ENCODE measurements around the gene ABI3. TPM values are rescaled to one million over a fixed set of nuclear protein-coding genes. Genes with fewer than 3 reads are reported as not detected.
A peak's percentile ranks its signal among the peaks of the same experiment; 100 is the strongest.
"Not testable (repeated sequence)": the region's sequence is repeated elsewhere in the genome, so short reads cannot be mapped to it uniquely, and the experiment has no call there.

Gene ABI3
- total RNA-seq, 2 experiments from 2014 or later = 86.4 to 86.7 TPM

GRCh38 chr17:49255125-49255524 lies 44.6 kb downstream of the ABI3 start:
- Mint-ChIP-seq H3K27me3 (peaks cover 16% of the 10 kb centered on the region), H3K4me3 (no peak overlapping the region), H3K27ac (no peak overlapping the region), H3K36me3 (no peaks in the 10 kb centered on the region), H3K4me1 (peaks cover 2% of the 10 kb centered on the region), H3K9me3 (no peaks in the 10 kb centered on the region)
- ATAC-seq (ENCODE audit: low read depth) (no peak), DNase-seq (no peak)
- POLR2A ChIA-PET = no interaction called here

DNA sequence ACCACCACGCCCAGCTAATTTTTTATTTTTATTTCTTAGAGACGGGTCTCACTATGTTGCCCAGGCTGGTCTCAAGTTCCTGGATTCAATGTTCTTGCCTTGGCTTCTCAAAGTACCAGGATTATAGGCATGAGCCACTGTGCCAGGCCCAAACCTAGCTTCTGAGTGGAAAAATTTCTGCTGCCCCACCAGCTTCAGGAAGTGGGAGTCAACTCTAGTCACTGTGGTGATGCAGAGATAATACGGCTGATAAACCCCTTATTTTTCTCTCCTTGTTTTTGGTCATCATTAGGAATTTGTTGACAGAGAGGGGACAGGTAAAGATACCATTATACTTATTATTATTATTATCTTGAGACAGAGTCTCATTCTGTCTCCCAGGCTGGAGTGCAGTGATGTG lies 47.9 kb downstream of the ABI3 start:
- H3K9me3 Mint-ChIP-seq = no peaks in the 10 kb centered on the region
- peaks cover 20% of the 10 kb centered on the region for H3K27me3 Mint-ChIP-seq
- no peak for ATAC-seq (ENCODE audit: low read depth)
- DNase-seq = no peak
- no peaks in the 10 kb centered on the region for H3K36me3 Mint-ChIP-seq
- no peak overlapping the region for H3K4me3 Mint-ChIP-seq
- H3K4me1 Mint-ChIP-seq = peaks cover 11% of the 10 kb centered on the region
- POLR2A ChIA-PET = no interaction called here
- no peak overlapping the region for H3K27ac Mint-ChIP-seq

DNA sequence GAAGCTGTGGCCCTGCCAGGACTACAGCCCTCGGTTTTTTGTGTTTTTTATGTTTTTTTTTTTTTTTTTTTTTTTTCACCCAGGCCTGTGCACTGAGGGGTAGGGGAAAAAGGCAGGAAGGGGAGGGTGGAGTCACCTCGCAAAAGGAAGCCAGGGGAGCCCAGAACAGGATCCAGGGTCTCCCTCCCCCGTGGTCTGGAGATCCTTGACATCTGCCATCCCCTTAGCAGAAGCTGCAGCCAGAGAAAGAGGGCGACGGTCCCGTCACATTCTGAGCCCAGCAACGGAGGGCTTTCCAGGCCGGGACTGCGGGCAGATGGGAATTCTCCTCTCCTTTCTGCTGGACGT lies 49.1 kb downstream of the ABI3 start:
- peak overlapping the region; percentile 79 for H3K4me3 Mint-ChIP-seq
- no peak overlapping the region for H3K27ac Mint-ChIP-seq
- DNase-seq = no peak
- H3K4me1 Mint-ChIP-seq = peaks cover 11% of the 10 kb centered on the region
- H3K27me3 Mint-ChIP-seq = peaks cover 26% of the 10 kb centered on the region
- no peak for ATAC-seq (ENCODE audit: low read depth)
- H3K9me3 Mint-ChIP-seq = no peaks in the 10 kb centered on the region
- H3K36me3 Mint-ChIP-seq = no peaks in the 10 kb centered on the region
- POLR2A ChIA-PET = interaction anchor here (0.7 kb wide), 1 partner anchor 122 kb away, joined by 4 read pairs; no protein-coding TSS in a partner anchor

- DNase-seq (peak; percentile 65), ATAC-seq (ENCODE audit: low read depth) (peak; percentile 77)
- no peaks in the 10 kb centered on the region for H3K36me3 Mint-ChIP-seq
- no peaks in the 10 kb centered on the region for H3K9me3 Mint-ChIP-seq
- H3K27ac Mint-ChIP-seq = no peak overlapping the region
- peak overlapping the region; percentile 80 for H3K4me3 Mint-ChIP-seq
- H3K4me1 Mint-ChIP-seq = peaks cover 11% of the 10 kb centered on the region
- peaks cover 26% of the 10 kb centered on the region for H3K27me3 Mint-ChIP-seq
- POLR2A ChIA-PET = interaction anchor here (1.0 kb wide), 2 partner anchors 30 to 36 kb away, joined by 4 to 5 read pairs; partner anchors contain the start of gene PHOSPHO1
These were observed 49.7 kb downstream of the ABI3 start for GRCh38 chr17:49260011-49260816.

GRCh38 chr17:49260817-49261291 lies 50.3 kb downstream of the ABI3 start:
- H3K27ac Mint-ChIP-seq = no peak overlapping the region
- ATAC-seq (ENCODE audit: low read depth) (peak; percentile 74), DNase-seq (no peak)
- H3K4me3 Mint-ChIP-seq = peak overlapping the region; percentile 80
- H3K9me3 Mint-ChIP-seq = no peaks in the 10 kb centered on the region
- POLR2A ChIA-PET = interaction anchor here (1.0 kb wide), 2 partner anchors 31 to 36 kb away, joined by 4 to 5 read pairs; partner anchors contain the start of gene PHOSPHO1
- H3K27me3 Mint-ChIP-seq = peaks cover 26% of the 10 kb centered on the region
- peaks cover 11% of the 10 kb centered on the region for H3K4me1 Mint-ChIP-seq
- no peaks in the 10 kb centered on the region for H3K36me3 Mint-ChIP-seq

GRCh38 chr17:49261540-49261939 lies 51.0 kb downstream of the ABI3 start:
- H3K4me3 Mint-ChIP-seq; H3K9me3 Mint-ChIP-seq; ATAC-seq (ENCODE audit: low read depth); DNase-seq; POLR2A ChIA-PET; H3K36me3 Mint-ChIP-seq; H3K27ac Mint-ChIP-seq: not testable (repeated sequence)
- H3K27me3 Mint-ChIP-seq = peaks cover 26% of the 10 kb centered on the region
- peaks cover 11% of the 10 kb centered on the region for H3K4me1 Mint-ChIP-seq

GRCh38 chr17:49266233-49266632 lies 55.7 kb downstream of the ABI3 start:
- no peak for ATAC-seq (ENCODE audit: low read depth)
- POLR2A ChIA-PET = no interaction called here

DNA sequence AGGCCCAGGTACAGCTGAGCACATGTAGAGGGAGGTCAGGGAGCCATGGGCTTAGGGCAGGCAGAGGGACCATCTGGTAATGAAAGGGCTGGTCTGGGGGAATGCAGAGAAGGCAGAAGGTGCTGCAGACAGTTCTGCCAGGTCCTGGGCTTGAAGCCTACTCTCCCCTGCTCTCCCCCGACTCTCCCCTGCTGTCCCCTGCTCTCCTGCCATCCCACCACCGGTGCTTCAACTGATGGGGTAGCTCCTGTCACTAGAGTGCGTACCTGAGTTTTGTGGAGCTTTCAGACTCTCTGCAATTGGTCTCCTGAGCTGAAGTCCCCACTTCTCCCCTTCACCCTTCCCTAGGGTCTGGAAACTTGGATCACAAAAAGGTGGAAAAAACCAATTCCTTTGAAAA lies 57.4 kb downstream of the ABI3 start:
- POLR2A ChIA-PET = no interaction called here
- no peaks in the 10 kb centered on the region for H3K4me1 Mint-ChIP-seq
- peaks cover 8% of the 10 kb centered on the region for H3K27me3 Mint-ChIP-seq
- H3K9me3 Mint-ChIP-seq = no peaks in the 10 kb centered on the region
- DNase-seq (no peak), ATAC-seq (ENCODE audit: low read depth) (no peak)
- no peak overlapping the region for H3K27ac Mint-ChIP-seq
- H3K36me3 Mint-ChIP-seq = no peaks in the 10 kb centered on the region
- H3K4me3 Mint-ChIP-seq = no peak overlapping the region

More at GRCh38 chr17:49266233-49266632, 55.7 kb downstream of the ABI3 start:
- H3K36me3 Mint-ChIP-seq = no peaks in the 10 kb centered on the region
- no peak overlapping the region for H3K4me3 Mint-ChIP-seq
- DNase-seq = no peak
- H3K4me1 Mint-ChIP-seq = peaks cover 1% of the 10 kb centered on the region
- H3K27ac Mint-ChIP-seq = no peak overlapping the region
- peaks cover 14% of the 10 kb centered on the region for H3K27me3 Mint-ChIP-seq
- H3K9me3 Mint-ChIP-seq = no peaks in the 10 kb centered on the region

GRCh38 chr17:49269356-49269755 lies 58.8 kb downstream of the ABI3 start:
- no peaks in the 10 kb centered on the region for H3K4me1 Mint-ChIP-seq
- no peaks in the 10 kb centered on the region for H3K27me3 Mint-ChIP-seq
- POLR2A ChIA-PET = no interaction called here
- H3K4me3 Mint-ChIP-seq = no peak overlapping the region
- no peak for ATAC-seq (ENCODE audit: low read depth)
- H3K27ac Mint-ChIP-seq = no peak overlapping the region
- no peak for DNase-seq
- H3K9me3 Mint-ChIP-seq = no peaks in the 10 kb centered on the region
- no peaks in the 10 kb centered on the region for H3K36me3 Mint-ChIP-seq

Other genes starting within 250 kb of the ABI3 start
- not detected for gene GIP, start 242.1 kb upstream of the ABI3 start, total RNA-seq
- gene IGF2BP1, start 213.3 kb upstream of the ABI3 start, total RNA-seq = not detected
- not detected for gene B4GALNT2, start 77.9 kb upstream of the ABI3 start, total RNA-seq
- 10 to 100 TPM; 27.9 to 34.2 TPM for gene GNGT2, start 133 bp upstream of the ABI3 start, total RNA-seq
- gene PHOSPHO1, start 20.1 kb downstream of the ABI3 start, total RNA-seq = not detected
- gene ZNF652, start 151.5 kb downstream of the ABI3 start, total RNA-seq = 10 to 100 TPM; 43.6 to 47.7 TPM
- 100 to 1,000 TPM; 104 to 110 TPM for gene PHB1, start 204.2 kb downstream of the ABI3 start, total RNA-seq